Measurements from ENCODE around the gene BPIFB1.

The BPIFB1 gene, protein sequence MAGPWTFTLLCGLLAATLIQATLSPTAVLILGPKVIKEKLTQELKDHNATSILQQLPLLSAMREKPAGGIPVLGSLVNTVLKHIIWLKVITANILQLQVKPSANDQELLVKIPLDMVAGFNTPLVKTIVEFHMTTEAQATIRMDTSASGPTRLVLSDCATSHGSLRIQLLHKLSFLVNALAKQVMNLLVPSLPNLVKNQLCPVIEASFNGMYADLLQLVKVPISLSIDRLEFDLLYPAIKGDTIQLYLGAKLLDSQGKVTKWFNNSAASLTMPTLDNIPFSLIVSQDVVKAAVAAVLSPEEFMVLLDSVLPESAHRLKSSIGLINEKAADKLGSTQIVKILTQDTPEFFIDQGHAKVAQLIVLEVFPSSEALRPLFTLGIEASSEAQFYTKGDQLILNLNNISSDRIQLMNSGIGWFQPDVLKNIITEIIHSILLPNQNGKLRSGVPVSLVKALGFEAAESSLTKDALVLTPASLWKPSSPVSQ

DNA sequence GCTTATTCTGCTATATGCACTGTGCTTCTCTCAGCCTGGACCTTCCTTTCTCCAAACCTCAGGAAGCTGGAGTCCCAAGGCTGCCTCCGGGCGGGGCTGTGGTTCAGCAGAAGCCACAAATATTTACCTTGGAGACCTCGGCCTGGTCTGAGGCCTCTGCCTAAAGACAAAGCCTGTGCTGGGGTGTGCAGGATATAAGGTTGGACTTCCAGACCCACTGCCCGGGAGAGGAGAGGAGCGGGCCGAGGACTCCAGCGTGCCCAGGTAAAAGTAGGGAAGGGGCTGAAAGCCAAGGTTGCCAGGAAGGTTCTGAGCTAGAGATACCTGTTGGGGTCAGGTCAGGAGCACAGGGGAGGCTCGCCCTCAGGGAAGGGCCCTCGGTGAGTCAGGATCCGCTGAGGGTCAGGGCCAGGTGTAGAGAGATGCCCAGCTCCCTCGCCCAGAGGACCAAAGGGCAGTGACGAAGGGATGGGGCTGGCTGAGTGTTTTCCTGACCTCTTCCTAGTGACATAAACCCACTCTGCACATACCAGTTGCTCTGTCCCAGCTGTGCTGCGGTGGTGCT is at the start of gene BPIFB1:
Gene BPIFB1, plus strand, starts transcription at position 224 of the 565 bp plus-strand sequence. CDS start 2,860 bp downstream, outside the sequence.
- Histone ChIP-seq H3K79me2 (ENCODE audit: insufficient read depth, low read length) (no peaks in the 10 kb centered on the region), H3K4me2 (ENCODE audit: low read depth, low read length, poor library complexity, severe bottlenecking) (no peak within 1 kb of the TSS), H3K9me2 (replicated peaks; ENCODE audit: insufficient read depth, low read length) (no peaks in the 10 kb centered on the region), H3K27ac (ENCODE audit: low read depth, low read length) (no peak within 1 kb of the TSS), H3K36me3 (ENCODE audit: low read length) (no peaks in the 10 kb centered on the region), H2AFZ (ENCODE audit: low read depth, low read length, severe bottlenecking) (no peak within 1 kb of the TSS), H3K9me3 (ENCODE audit: insufficient read depth, low read length) (no peaks in the 10 kb centered on the region), H3K27me3 (ENCODE audit: low read length) (no peaks in the 10 kb centered on the region), H3K9ac (ENCODE audit: low read length) (no peak within 1 kb of the TSS), H3F3A (ENCODE audit: insufficient read depth) (no peaks in the 10 kb centered on the region), H4K20me1 (ENCODE audit: low read depth, low read length) (no peaks in the 10 kb centered on the region), H3K4me3 (ENCODE audit: insufficient read depth, low read length, poor library complexity, severe bottlenecking) (no peak within 1 kb of the TSS)
- TF ChIP-seq, protein P1, sequence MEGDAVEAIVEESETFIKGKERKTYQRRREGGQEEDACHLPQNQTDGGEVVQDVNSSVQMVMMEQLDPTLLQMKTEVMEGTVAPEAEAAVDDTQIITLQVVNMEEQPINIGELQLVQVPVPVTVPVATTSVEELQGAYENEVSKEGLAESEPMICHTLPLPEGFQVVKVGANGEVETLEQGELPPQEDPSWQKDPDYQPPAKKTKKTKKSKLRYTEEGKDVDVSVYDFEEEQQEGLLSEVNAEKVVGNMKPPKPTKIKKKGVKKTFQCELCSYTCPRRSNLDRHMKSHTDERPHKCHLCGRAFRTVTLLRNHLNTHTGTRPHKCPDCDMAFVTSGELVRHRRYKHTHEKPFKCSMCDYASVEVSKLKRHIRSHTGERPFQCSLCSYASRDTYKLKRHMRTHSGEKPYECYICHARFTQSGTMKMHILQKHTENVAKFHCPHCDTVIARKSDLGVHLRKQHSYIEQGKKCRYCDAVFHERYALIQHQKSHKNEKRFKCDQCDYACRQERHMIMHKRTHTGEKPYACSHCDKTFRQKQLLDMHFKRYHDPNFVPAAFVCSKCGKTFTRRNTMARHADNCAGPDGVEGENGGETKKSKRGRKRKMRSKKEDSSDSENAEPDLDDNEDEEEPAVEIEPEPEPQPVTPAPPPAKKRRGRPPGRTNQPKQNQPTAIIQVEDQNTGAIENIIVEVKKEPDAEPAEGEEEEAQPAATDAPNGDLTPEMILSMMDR (IDR thresholded peaks at IDR 0.05; ENCODE audit: insufficient read depth, low read length, poor library complexity, severe bottlenecking): no peak
- TF ChIP-seq EZH2phosphoT487 (conservative IDR thresholded peaks at IDR 0.05; ENCODE audit: low read length): no peak

DNA sequence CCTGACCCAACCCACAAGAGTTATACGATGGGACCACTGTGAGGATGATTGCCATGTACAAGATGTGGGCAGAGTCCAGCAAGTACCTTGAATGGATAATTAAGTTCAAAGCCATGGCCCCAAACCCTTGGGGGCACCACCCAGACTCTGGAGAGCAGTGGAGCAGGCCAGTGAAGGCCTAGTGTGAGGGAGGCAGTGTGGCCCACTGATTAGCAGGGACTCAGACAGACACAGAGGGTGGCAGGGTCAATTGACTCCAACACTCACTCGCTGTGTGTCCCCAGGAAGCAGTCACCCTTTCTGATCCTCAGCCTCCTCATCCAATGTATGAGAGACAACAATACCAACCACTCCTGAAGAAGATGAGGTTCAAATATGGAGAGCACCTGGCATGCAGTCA is 49.0 kb upstream of the BPIFB1 start:
- no peak overlapping the region for H3K4me2 ChIP-seq (ENCODE audit: low read depth, low read length, poor library complexity, severe bottlenecking)
- H3K27me3 ChIP-seq (ENCODE audit: low read length): no peaks in the 10 kb centered on the region
- H3F3A ChIP-seq (ENCODE audit: insufficient read depth): no peaks in the 10 kb centered on the region
- H3K27ac ChIP-seq (ENCODE audit: low read depth, low read length): no peak overlapping the region
- no peaks in the 10 kb centered on the region for H3K9me3 ChIP-seq (ENCODE audit: insufficient read depth, low read length)
- H3K4me3 ChIP-seq (ENCODE audit: insufficient read depth, low read length, poor library complexity, severe bottlenecking): no peak overlapping the region
- TF ChIP-seq, protein P1 (IDR thresholded peaks at IDR 0.05; ENCODE audit: insufficient read depth, low read length, poor library complexity, severe bottlenecking): no peak
- no peak for TF ChIP-seq EZH2phosphoT487 (conservative IDR thresholded peaks at IDR 0.05; ENCODE audit: low read length)
- no peaks in the 10 kb centered on the region for H4K20me1 ChIP-seq (ENCODE audit: low read depth, low read length)
- H2AFZ ChIP-seq (ENCODE audit: low read depth, low read length, severe bottlenecking): no peak overlapping the region
- no peaks in the 10 kb centered on the region for H3K79me2 ChIP-seq (ENCODE audit: insufficient read depth, low read length)
- H3K36me3 ChIP-seq (ENCODE audit: low read length): no peaks in the 10 kb centered on the region
- no peaks in the 10 kb centered on the region for H3K9me2 ChIP-seq (replicated peaks; ENCODE audit: insufficient read depth, low read length)
- H3K9ac ChIP-seq (ENCODE audit: low read length): no peak overlapping the region

DNA sequence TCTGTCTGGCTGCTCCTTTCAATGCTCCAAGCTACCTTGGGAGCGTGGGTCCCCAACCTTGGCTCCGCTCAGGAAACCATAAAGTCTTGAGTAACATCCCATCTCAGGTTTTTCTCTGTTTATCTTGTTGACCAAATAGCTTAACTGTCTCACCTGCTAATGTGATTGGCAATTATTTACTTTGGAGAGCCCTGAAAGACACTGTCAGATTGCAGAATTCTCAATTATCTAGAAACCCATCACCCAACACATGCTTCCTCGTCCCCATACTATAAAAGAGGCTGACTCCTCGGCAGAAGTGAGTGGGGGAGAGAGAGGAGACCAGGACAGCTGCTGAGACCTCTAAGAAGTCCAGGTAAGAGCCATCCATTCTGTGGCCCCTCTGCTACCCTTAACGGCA is 47.3 kb upstream of the BPIFB1 start, which contains the start of gene BPIFA1:
Gene BPIFA1, plus strand, starts transcription at position 301 of the 400 bp plus-strand sequence. CDS start 1,716 bp downstream, outside the sequence.
- Histone ChIP-seq H3K36me3 (ENCODE audit: low read length) (no peaks in the 10 kb centered on the region), H3K27me3 (ENCODE audit: low read length) (no peaks in the 10 kb centered on the region), H3K79me2 (ENCODE audit: insufficient read depth, low read length) (no peaks in the 10 kb centered on the region), H3F3A (ENCODE audit: insufficient read depth) (no peaks in the 10 kb centered on the region), H4K20me1 (ENCODE audit: low read depth, low read length) (no peaks in the 10 kb centered on the region), H3K4me3 (ENCODE audit: insufficient read depth, low read length, poor library complexity, severe bottlenecking) (no peak within 1 kb of the TSS), H3K4me2 (ENCODE audit: low read depth, low read length, poor library complexity, severe bottlenecking) (no peak within 1 kb of the TSS), H3K27ac (ENCODE audit: low read depth, low read length) (no peak within 1 kb of the TSS), H2AFZ (ENCODE audit: low read depth, low read length, severe bottlenecking) (no peak within 1 kb of the TSS), H3K9ac (ENCODE audit: low read length) (no peak within 1 kb of the TSS), H3K9me2 (replicated peaks; ENCODE audit: insufficient read depth, low read length) (no peaks in the 10 kb centered on the region), H3K9me3 (ENCODE audit: insufficient read depth, low read length) (no peaks in the 10 kb centered on the region)
- TF ChIP-seq, protein P1 (IDR thresholded peaks at IDR 0.05; ENCODE audit: insufficient read depth, low read length, poor library complexity, severe bottlenecking): no peak
- no peak for TF ChIP-seq EZH2phosphoT487 (conservative IDR thresholded peaks at IDR 0.05; ENCODE audit: low read length)
